PC-3 (cell line): ENCODE results near the gene SLC25A41. TPM values are rescaled to one million over a fixed set of nuclear protein-coding genes. Genes with fewer than 3 reads are reported as not detected.

Experiments used
- ATAC-seq: fragments of 200-7000 bp; cut with Tn5 transposase; 2 replicates; pipeline ENCODE4 v1.9.1; 2020; ENCODE audit warnings: mild to moderate bottlenecking, moderate library complexity
- BruUV-seq: library from RNA; stranded (reverse); fragments of 400-500 nt; replicated peaks from 2 replicates; lab custom pipeline; 2021; lab: Mats Ljungman, UMichigan
- CTCF ChIA-PET: fragments of 300-600 bp; sonication (Branson Sonifier 250); formaldehyde crosslinking; loops from one replicate; lab custom pipeline; 2022; ENCODE audit warnings: antibody characterized with exemption; lab: Charles Lee
- POLR2A ChIA-PET: fragments of 300-600 bp; sonication (Branson Sonifier 250); formaldehyde crosslinking; loops from one replicate; lab custom pipeline; 2022; ENCODE audit warnings: antibody characterized with exemption; ENCODE audit not compliant: unreplicated experiment; lab: Charles Lee
- DNase-seq: peaks from one replicate; pipeline ENCODE4 v3.0.0-alpha.2; 2015
- H2AFZ ChIP-seq: fragments of 300-600 bp; sonication (generic); 2 replicates; pipeline ENCODE4 v1.6.0; 2016; ENCODE audit warnings: antibody characterized with exemption, low read length
- H3F3A ChIP-seq: fragments of 300-600 bp; sonication (generic); one replicate; pipeline ENCODE4 v1.6.0; 2017; ENCODE audit warnings: antibody characterized with exemption, low read length, control low read depth, mild to moderate bottlenecking; ENCODE audit not compliant: unreplicated experiment
- H3K27ac ChIP-seq: fragments of 300-600 bp; sonication (generic); 2 replicates; pipeline ENCODE4 v1.5.1; 2016; ENCODE audit warnings: mild to moderate bottlenecking, low read length
- H3K27me3 ChIP-seq: fragments of 300-600 bp; sonication (generic); 2 replicates; pipeline ENCODE4 v1.6.1; 2016; ENCODE audit warnings: low read length, mixed read lengths
- H3K36me3 ChIP-seq: fragments of 300-600 bp; sonication (generic); 2 replicates; pipeline ENCODE4 v1.6.1; 2016; ENCODE audit warnings: low read depth, mixed run types, low read length, mixed read lengths
- H3K4me1 ChIP-seq: fragments of 300-600 bp; sonication (generic); 2 replicates; pipeline ENCODE4 v1.5.1; 2016; ENCODE audit warnings: low read length; ENCODE audit not compliant: insufficient read depth
- H3K4me2 ChIP-seq: fragments of 300-600 bp; sonication (generic); 2 replicates; pipeline ENCODE4 v1.6.0; 2016; ENCODE audit warnings: low read length
- H3K4me3 ChIP-seq: fragments of 300-600 bp; sonication (generic); 2 replicates; pipeline ENCODE4 v1.5.1; 2016; ENCODE audit warnings: mild to moderate bottlenecking, low read length, mixed read lengths
- H3K79me2 ChIP-seq: fragments of 300-600 bp; sonication (generic); 2 replicates; pipeline ENCODE4 v1.6.1; 2017; ENCODE audit warnings: low read length, mixed read lengths
- H3K9ac ChIP-seq: fragments of 300-600 bp; sonication (generic); 2 replicates; pipeline ENCODE4 v1.6.0; 2016; ENCODE audit warnings: mild to moderate bottlenecking, low read length
- H3K9me2 ChIP-seq: fragments of 300-600 bp; sonication (generic); replicated peaks from 2 replicates; pipeline ENCODE4 v1.6.1; 2016; ENCODE audit warnings: mixed run types, low read length, mixed read lengths
- H3K9me3 ChIP-seq: fragments of 300-600 bp; sonication (generic); 2 replicates; pipeline ENCODE4 v1.6.1; 2016; ENCODE audit warnings: low read length, mixed read lengths
- H4K20me1 ChIP-seq: fragments of 300-600 bp; sonication (generic); 2 replicates; pipeline ENCODE4 v1.6.1; 2016; ENCODE audit warnings: low read length, mixed read lengths
- CTCF ChIP-seq: fragments of 300-600 bp; sonication (generic); conservative IDR thresholded peaks from 2 replicates; pipeline ENCODE4 v1.5.1; 2017; ENCODE audit warnings: antibody characterized with exemption, low read depth, mild to moderate bottlenecking, low read length
- EZH2 ChIP-seq: fragments of 300-600 bp; sonication (generic); IDR thresholded peaks from one replicate; pipeline ENCODE4 v1.6.1; 2017; ENCODE audit warnings: antibody characterized with exemption, mild to moderate bottlenecking, low read length; ENCODE audit not compliant: unreplicated experiment
- EZH2phosphoT487 ChIP-seq: fragments of 300-600 bp; sonication (generic); IDR thresholded peaks from 2 replicates; pipeline ENCODE4 v1.6.1; 2018; ENCODE audit warnings: mild to moderate bottlenecking, antibody characterized with exemption, low read length, borderline replicate concordance
- intact Hi-C: fragments of 100-400 bp; cut with micrococcal nuclease; formaldehyde crosslinking; loops from 2 replicates; pipeline ENCODE4 v1.9.0; 2023
- total RNA-seq: library from RNA; depleted of rRNA; stranded (reverse); fragments of >200 nt; gene quantifications from 2 replicates; pipeline ENCODE4 v1.2.3, GENCODE V29; 2014

SLC25A41 gene
- total RNA-seq, 1 experiment from 2014 or later = 0.26 TPM

GRCh38 chr19:6413721-6414643 lies 19.6 kb downstream of the SLC25A41 start:
- POLR2A ChIA-PET = no interaction called here
- ATAC-seq = no peak

GRCh38 chr19:6413291-6413690 lies 20.3 kb downstream of the SLC25A41 start:
- Histone ChIP-seq H3K4me1 (no peaks in the 10 kb centered on the region), H3K79me2 (no peaks in the 10 kb centered on the region; the same call in 1 of the 2 replicates), H3K9me3 (no peaks in the 10 kb centered on the region), H3K36me3 (peaks cover 47% of the 10 kb centered on the region), H4K20me1 (0 out of 2 replicates have a peak, but pooled peaks cover 9% of the 10 kb centered on the region), H3K4me2 (no peak overlapping the region), H2AFZ (no peak overlapping the region), H3K27ac (no peak overlapping the region), H3K27me3 (no peaks in the 10 kb centered on the region), H3K9me2 (no peaks in the 10 kb centered on the region), H3K4me3 (no peak overlapping the region), H3F3A (no peaks in the 10 kb centered on the region), H3K9ac (no peak overlapping the region)
- ChIA-PET CTCF (no interaction called here), POLR2A (no interaction called here)
- BruUV-seq = no TSS peak
- ATAC-seq (no peak), DNase-seq (no peak)
- TF ChIP-seq CTCF = no peak
- TF ChIP-seq EZH2 = no peak
- no peak for TF ChIP-seq EZH2phosphoT487
- intact Hi-C loops = no loop called here

More at GRCh38 chr19:6413721-6414643, 19.6 kb downstream of the SLC25A41 start:
- H3K27me3 ChIP-seq = no peaks in the 10 kb centered on the region
- CTCF ChIA-PET = no interaction called here
- H3K79me2 ChIP-seq = peaks cover 1% of the 10 kb centered on the region; the same call in 1 of the 2 replicates
- H3K36me3 ChIP-seq = peaks cover 54% of the 10 kb centered on the region
- H3K9me3 ChIP-seq = no peaks in the 10 kb centered on the region
- TSS peak; percentile 29 for BruUV-seq
- no peak overlapping the region for H3K27ac ChIP-seq
- intact Hi-C loops = no loop called here
- TF ChIP-seq EZH2 (no peak), CTCF (no peak), EZH2phosphoT487 (no peak)
- no peak overlapping the region for H3K9ac ChIP-seq
- H3K4me3 ChIP-seq = no peak overlapping the region
- H2AFZ ChIP-seq = no peak overlapping the region
- H3F3A ChIP-seq = no peaks in the 10 kb centered on the region
- peaks cover 16% of the 10 kb centered on the region; the same call in 1 of the 2 replicates for H4K20me1 ChIP-seq
- H3K9me2 ChIP-seq = no peaks in the 10 kb centered on the region
- no peaks in the 10 kb centered on the region for H3K4me1 ChIP-seq
- no peak for DNase-seq
- H3K4me2 ChIP-seq = no peak overlapping the region
